SIG-M5 treated with dmso at 0.1 percent for 504 hours (cell line): ENCODE measurements around the gene TJP3.

Experiments used
- DNase-seq: peaks from one replicate; lab custom pipeline; 2025; ENCODE audit not compliant: unreplicated experiment; lab: John Stamatoyannopoulos, UW

Gene TJP3

GRCh38 chr19:3670796-3671679 is 37.1 kb upstream of the TJP3 start:
- DNase-seq = no peak

- no peak for DNase-seq
These were observed 36.3 kb upstream of the TJP3 start for GRCh38 chr19:3671680-3672574.

- no peak for DNase-seq
These were observed 35.6 kb upstream of the TJP3 start for GRCh38 chr19:3672575-3672948.

- DNase-seq = no peak
These were observed 35.2 kb upstream of the TJP3 start for GRCh38 chr19:3672993-3673392.

- no peak for DNase-seq
These were observed 34.4 kb upstream of the TJP3 start for GRCh38 chr19:3673506-3674439.

- DNase-seq = no peak
These were observed 33.2 kb upstream of the TJP3 start for GRCh38 chr19:3674784-3675543.

- DNase-seq = no peak
These were observed 30.0 kb upstream of the TJP3 start for GRCh38 chr19:3678188-3678587.

- DNase-seq = no peak
These were observed 29.0 kb upstream of the TJP3 start for GRCh38 chr19:3679138-3679537.

- no peak for DNase-seq
These were observed 28.6 kb upstream of the TJP3 start for GRCh38 chr19:3679581-3679980.

- DNase-seq = no peak
These were observed 27.2 kb upstream of the TJP3 start for GRCh38 chr19:3680939-3681338.

GRCh38 chr19:3682286-3682685 is 25.9 kb upstream of the TJP3 start:
- DNase-seq = no peak

- DNase-seq = no peak
These were observed 25.3 kb upstream of the TJP3 start for GRCh38 chr19:3682741-3683404.

GRCh38 chr19:3683405-3684053 is 24.7 kb upstream of the TJP3 start:
- no peak for DNase-seq

GRCh38 chr19:3684054-3684816 is 23.9 kb upstream of the TJP3 start:
- no peak for DNase-seq

- DNase-seq = no peak
These were observed 23.3 kb upstream of the TJP3 start for GRCh38 chr19:3684817-3685410.

- no peak for DNase-seq
These were observed 20.8 kb upstream of the TJP3 start for GRCh38 chr19:3687393-3687773.

- no peak for DNase-seq
These were observed 20.1 kb upstream of the TJP3 start for GRCh38 chr19:3687774-3688706.
